A549 (cell line): Measurements from ENCODE around the gene LARP7.

Experiments
- CTCF ChIP-seq: fragments of >200 bp; sonication (Bioruptor Twin); formaldehyde crosslinking; IDR thresholded peaks from 3 replicates; pipeline ENCODE4 v1.5.1; 2016
- PBX3 ChIP-seq: IDR thresholded peaks from 2 replicates; pipeline ENCODE4 v1.6.1; 2012
- POLR2A ChIP-seq: IDR thresholded peaks from 2 replicates; pipeline ENCODE4 v1.6.1; 2012; ENCODE audit warnings: mild to moderate bottlenecking, low read length

- TF ChIP-seq CTCF, result no peak
- TF ChIP-seq PBX3, result no peak
- TF ChIP-seq POLR2A, result no peak
These were observed 67.4 kb downstream of the LARP7 start for GRCh38 chr4:112704322-112704721.
